ENCODE data around the gene TSTD2. TPM values are rescaled to one million over a fixed set of nuclear protein-coding genes. Genes with fewer than 3 reads are reported as not detected.
A peak's percentile ranks its signal among the peaks of the same experiment; 100 is the strongest.
"Not testable (repeated sequence)": the region's sequence is repeated elsewhere in the genome, so short reads cannot be mapped to it uniquely, and the experiment has no call there.

The TSTD2 gene
- total RNA-seq, 1 experiment from 2014 or later = 9.3 TPM

- DNase-seq (ENCODE audit: low spot score) = not testable (repeated sequence)
Observed at GRCh38 chr9:97586909-97587308, 46.3 kb downstream of the TSTD2 start.

- DNase-seq (ENCODE audit: low spot score) = not testable (repeated sequence)
Observed at GRCh38 chr9:97584778-97585177, 48.4 kb downstream of the TSTD2 start.

GRCh38 chr9:97581590-97581989 is 51.6 kb downstream of the TSTD2 start:
- not testable (repeated sequence) for DNase-seq (ENCODE audit: low spot score)

- no peak for DNase-seq (ENCODE audit: low spot score)
Observed at GRCh38 chr9:97579914-97580313, 53.3 kb downstream of the TSTD2 start.

GRCh38 chr9:97578846-97579245 is 54.3 kb downstream of the TSTD2 start:
- no peak for DNase-seq (ENCODE audit: low spot score)

GRCh38 chr9:97577051-97577450 is 56.1 kb downstream of the TSTD2 start:
- DNase-seq (ENCODE audit: low spot score) = no peak

- no peak for DNase-seq (ENCODE audit: low spot score)
Observed at GRCh38 chr9:97575673-97576200, 57.4 kb downstream of the TSTD2 start.

- not testable (repeated sequence) for DNase-seq (ENCODE audit: low spot score)
Observed at GRCh38 chr9:97574921-97575672, 58.1 kb downstream of the TSTD2 start.

- DNase-seq (ENCODE audit: low spot score) = not testable (repeated sequence)
Observed at GRCh38 chr9:97574101-97574571, 59.0 kb downstream of the TSTD2 start.

GRCh38 chr9:97573482-97574073 is 59.6 kb downstream of the TSTD2 start:
- DNase-seq (ENCODE audit: low spot score) = no peak

- no peak for DNase-seq (ENCODE audit: low spot score)
Observed at GRCh38 chr9:97572892-97573365, 60.2 kb downstream of the TSTD2 start.

- no peak for DNase-seq (ENCODE audit: low spot score)
Observed at GRCh38 chr9:97572196-97572891, 60.8 kb downstream of the TSTD2 start.

- no peak for DNase-seq (ENCODE audit: low spot score)
Observed at GRCh38 chr9:97571664-97572063, 61.5 kb downstream of the TSTD2 start.

- DNase-seq (ENCODE audit: low spot score) = no peak
Observed at GRCh38 chr9:97570899-97571298, 62.3 kb downstream of the TSTD2 start.

- no peak for DNase-seq (ENCODE audit: low spot score)
Observed at GRCh38 chr9:97568461-97569275, 64.5 kb downstream of the TSTD2 start.

- DNase-seq (ENCODE audit: low spot score) = no peak
Observed at GRCh38 chr9:97567894-97568202, 65.3 kb downstream of the TSTD2 start.

- no peak for DNase-seq (ENCODE audit: low spot score)
Observed at GRCh38 chr9:97567182-97567893, 65.8 kb downstream of the TSTD2 start.

GRCh38 chr9:97565262-97565661 is 67.9 kb downstream of the TSTD2 start:
- no peak for DNase-seq (ENCODE audit: low spot score)

- peak; percentile 71 for DNase-seq (ENCODE audit: low spot score)
Observed at GRCh38 chr9:97564291-97565175, 68.6 kb downstream of the TSTD2 start.
